WERI-Rb-1 (cell line): ENCODE data around the gene EIF5B.

Source experiments
- DNase-seq: peaks from one replicate; pipeline ENCODE4 v3.0.0-alpha.2; 2020
- H3K27ac ChIP-seq: fragments of 250-450 bp; sonication (Bioruptor Pico); 2 replicates; pipeline ENCODE4 v1.5.1; 2020; ENCODE audit warnings: mild to moderate bottlenecking, moderate library complexity
- H3K27me3 ChIP-seq: fragments of 250-450 bp; sonication (Bioruptor Pico); 2 replicates; pipeline ENCODE4 v1.5.1; 2021; ENCODE audit warnings: mild to moderate bottlenecking, low read depth, moderate library complexity; ENCODE audit not compliant: insufficient read depth, severe bottlenecking
- H3K36me3 ChIP-seq: fragments of 250-450 bp; sonication (Bioruptor Pico); 2 replicates; pipeline ENCODE4 v1.5.1; 2020; ENCODE audit warnings: mild to moderate bottlenecking, moderate library complexity
- H3K4me3 ChIP-seq: 2 replicates; pipeline ENCODE4 v1.5.1; 2011; ENCODE audit warnings: low read depth, mild to moderate bottlenecking, control low read depth, low read length
- H3K9me3 ChIP-seq: fragments of 250-450 bp; sonication (Bioruptor Pico); 2 replicates; pipeline ENCODE4 v1.5.1; 2021; ENCODE audit warnings: mild to moderate bottlenecking, moderate library complexity; ENCODE audit not compliant: severe bottlenecking
- CTCF ChIP-seq: IDR thresholded peaks from 2 replicates; pipeline ENCODE4 v1.5.1; 2011; ENCODE audit warnings: low read depth, mild to moderate bottlenecking, control low read depth, inconsistent platforms, low read length

The EIF5B gene

GRCh38 chr2:99406137-99406536, 68.9 kb downstream of the EIF5B start:
- DNase-seq, result no peak
- H3K36me3 ChIP-seq, result peaks cover 77% of the 10 kb centered on the region
- no peaks in the 10 kb centered on the region for H3K27me3 ChIP-seq
- H3K4me3 ChIP-seq, result no peak overlapping the region
- no peak for TF ChIP-seq CTCF
- no peak overlapping the region for H3K27ac ChIP-seq
- H3K9me3 ChIP-seq, result no peaks in the 10 kb centered on the region

- TF ChIP-seq CTCF, result no peak
- no peak overlapping the region for H3K4me3 ChIP-seq
- H3K36me3 ChIP-seq, result peaks cover 72% of the 10 kb centered on the region
- DNase-seq, result no peak
- H3K27ac ChIP-seq, result no peak overlapping the region
- no peaks in the 10 kb centered on the region for H3K9me3 ChIP-seq
- H3K27me3 ChIP-seq, result no peaks in the 10 kb centered on the region
Observed at GRCh38 chr2:99410276-99410675, 73.1 kb downstream of the EIF5B start.

GRCh38 chr2:99414566-99414965, 77.4 kb downstream of the EIF5B start:
- Histone ChIP-seq H3K4me3 (no peak overlapping the region), H3K36me3 (peaks cover 85% of the 10 kb centered on the region), H3K27me3 (no peaks in the 10 kb centered on the region), H3K27ac (no peak overlapping the region), H3K9me3 (no peaks in the 10 kb centered on the region)
- no peak for TF ChIP-seq CTCF
- DNase-seq, result no peak

GRCh38 chr2:99417396-99417795, 80.2 kb downstream of the EIF5B start:
- no peak overlapping the region for H3K4me3 ChIP-seq

GRCh38 chr2:99420031-99420430, 82.8 kb downstream of the EIF5B start:
- Histone ChIP-seq H3K27me3 (no peaks in the 10 kb centered on the region), H3K36me3 (peaks cover 80% of the 10 kb centered on the region), H3K27ac (no peak overlapping the region), H3K4me3 (no peak overlapping the region), H3K9me3 (no peaks in the 10 kb centered on the region)
- no peak for DNase-seq
- no peak for TF ChIP-seq CTCF

More at GRCh38 chr2:99417396-99417795, 80.2 kb downstream of the EIF5B start:
- no peaks in the 10 kb centered on the region for H3K9me3 ChIP-seq
- no peak for DNase-seq
- no peaks in the 10 kb centered on the region for H3K27me3 ChIP-seq
- no peak for TF ChIP-seq CTCF
- H3K27ac ChIP-seq, result no peak overlapping the region
- H3K36me3 ChIP-seq, result peaks cover 82% of the 10 kb centered on the region

- DNase-seq, result no peak
- Histone ChIP-seq H3K36me3 (peaks cover 77% of the 10 kb centered on the region), H3K27ac (no peak overlapping the region)
Observed at GRCh38 chr2:99420751-99421299, 83.6 kb downstream of the EIF5B start.

More at GRCh38 chr2:99420751-99421299, 83.6 kb downstream of the EIF5B start:
- TF ChIP-seq CTCF, result no peak
- H3K4me3 ChIP-seq, result no peak overlapping the region
- H3K9me3 ChIP-seq, result no peaks in the 10 kb centered on the region
- no peaks in the 10 kb centered on the region for H3K27me3 ChIP-seq
